GM23338 (cell line): ENCODE results near the gene SEH1L. TPM values are rescaled to one million over a fixed set of nuclear protein-coding genes. Genes with fewer than 3 reads are reported as not detected.

Experiments used
- ATAC-seq: fragments of 200-7000 bp; cut with Tn5 transposase; 3 replicates; pipeline ENCODE4 v1.9.1; 2020
- DNase-seq: peaks from one replicate; pipeline ENCODE4 v3.0.0-alpha.2; 2015; ENCODE audit warnings: low spot score
- H2AFZ ChIP-seq: fragments of 200-600 bp; sonication (generic); 2 replicates; pipeline ENCODE4 v1.8.0; 2016; ENCODE audit warnings: antibody characterized with exemption, mild to moderate bottlenecking, moderate library complexity
- H3F3A ChIP-seq: fragments of 200-600 bp; sonication (generic); replicated peaks from 2 replicates; pipeline ENCODE4 v1.8.0; 2017; ENCODE audit warnings: antibody characterized with exemption, mixed run types, low read depth
- H3K27ac ChIP-seq: fragments of 200-600 bp; sonication (generic); 2 replicates; pipeline ENCODE4 v1.6.1; 2016; ENCODE audit warnings: low read depth
- H3K27me3 ChIP-seq: fragments of 200-600 bp; sonication (generic); 2 replicates; pipeline ENCODE4 v1.8.0; 2016; ENCODE audit warnings: mild to moderate bottlenecking, mixed run types, moderate library complexity; ENCODE audit not compliant: insufficient read depth
- H3K36me3 ChIP-seq: fragments of 200-600 bp; sonication (generic); 2 replicates; pipeline ENCODE4 v1.8.0; 2016; ENCODE audit warnings: mild to moderate bottlenecking; ENCODE audit not compliant: insufficient read depth
- H3K4me1 ChIP-seq: fragments of 200-600 bp; sonication (generic); 2 replicates; pipeline ENCODE4 v1.8.0; 2016; ENCODE audit warnings: mild to moderate bottlenecking, moderate library complexity; ENCODE audit not compliant: insufficient read depth
- H3K4me2 ChIP-seq: fragments of 200-600 bp; sonication (generic); 2 replicates; pipeline ENCODE4 v1.7.1; 2017; ENCODE audit warnings: mixed run types
- H3K4me3 ChIP-seq: fragments of 200-600 bp; sonication (generic); 2 replicates; pipeline ENCODE4 v1.6.1; 2016; ENCODE audit warnings: mixed run types
- H3K79me2 ChIP-seq: fragments of 200-600 bp; sonication (generic); replicated peaks from 2 replicates; pipeline ENCODE4 v1.8.0; 2017; ENCODE audit warnings: mild to moderate bottlenecking; ENCODE audit not compliant: insufficient read depth
- H3K9me2 ChIP-seq: fragments of 200-600 bp; sonication (generic); 2 replicates; pipeline ENCODE4 v1.8.0; 2017; ENCODE audit not compliant: insufficient read depth
- H4K20me1 ChIP-seq: fragments of 200-600 bp; sonication (generic); replicated peaks from 2 replicates; pipeline ENCODE4 v1.8.0; 2017; ENCODE audit warnings: mild to moderate bottlenecking; ENCODE audit not compliant: insufficient read depth
- H3K27ac Mint-ChIP-seq: 2 replicates; pipeline ENCODE4 v1.8.0; 2020; ENCODE audit warnings: inconsistent platforms, mild to moderate bottlenecking, moderate library complexity, mixed read lengths
- H3K27me3 Mint-ChIP-seq: 3 replicates; pipeline ENCODE4 v1.8.0; 2022; ENCODE audit warnings: low read depth, mild to moderate bottlenecking, moderate library complexity, mixed read lengths, inconsistent platforms; ENCODE audit not compliant: insufficient read depth, poor library complexity
- H3K36me3 Mint-ChIP-seq: 3 replicates; pipeline ENCODE4 v1.8.0; 2021; ENCODE audit warnings: low read depth, mild to moderate bottlenecking, inconsistent platforms, moderate library complexity, mixed read lengths
- H3K4me1 Mint-ChIP-seq: 3 replicates; pipeline ENCODE4 v1.8.0; 2020; ENCODE audit warnings: mild to moderate bottlenecking, inconsistent platforms, mixed read lengths
- H3K4me3 Mint-ChIP-seq: 3 replicates; pipeline ENCODE4 v1.8.0; 2021; ENCODE audit warnings: moderate library complexity, mild to moderate bottlenecking, inconsistent platforms, mixed read lengths
- H3K9me3 Mint-ChIP-seq: 3 replicates; pipeline ENCODE4 v1.8.0; 2020; ENCODE audit warnings: moderate library complexity, mild to moderate bottlenecking, inconsistent platforms, mixed read lengths
- EZH2 ChIP-seq: fragments of 200-600 bp; sonication (generic); IDR thresholded peaks from one replicate; pipeline ENCODE4 v1.8.0; 2017; ENCODE audit warnings: antibody characterized with exemption, mild to moderate bottlenecking, low read depth; ENCODE audit not compliant: unreplicated experiment
- EZH2phosphoT487 ChIP-seq: fragments of 200-600 bp; sonication (generic); IDR thresholded peaks from one replicate; pipeline ENCODE4 v1.8.1; 2018; ENCODE audit warnings: antibody characterized with exemption; ENCODE audit not compliant: unreplicated experiment
- NANOG ChIP-seq: IDR thresholded peaks from 2 replicates; pipeline ENCODE4 v1.6.1; 2016; ENCODE audit warnings: antibody characterized with exemption, borderline replicate concordance
- POLR2AphosphoS5 ChIP-seq: IDR thresholded peaks from 2 replicates; pipeline ENCODE4 v1.6.1; 2016; ENCODE audit warnings: antibody characterized with exemption, low read depth
- STAT1 ChIP-seq: IDR thresholded peaks from one replicate; pipeline ENCODE4 v1.6.1; 2016; ENCODE audit warnings: antibody characterized with exemption; ENCODE audit not compliant: unreplicated experiment
- ZNF114 ChIP-seq: fragments of 250-450 bp; sonication (Bioruptor Pico); IDR thresholded peaks from 2 replicates; pipeline ENCODE4 v1.5.0; 2020; ENCODE audit warnings: mild to moderate bottlenecking, moderate library complexity
- polyA plus RNA-seq: library from polyadenylated mRNA; unstranded; fragments of >200 nt; fragmentation: Nextera tagmentation; extraction: Ambion mirVana; gene quantifications from 2 replicates; pipeline ENCODE4 v1.2.1, GENCODE V29; 2016
- total RNA-seq: library from RNA; depleted of rRNA; stranded (reverse); fragments of >200 nt; shearing (Covaris generic); gene quantifications from 2 replicates; pipeline ENCODE4 v1.2.3, GENCODE V29; 2014
- TF ChIP-seq, protein P1 (sequence below): fragments of 250-450 bp; sonication (Bioruptor Pico); IDR thresholded peaks from 2 replicates; pipeline ENCODE4 v1.5.0; 2020; ENCODE audit warnings: mild to moderate bottlenecking, moderate library complexity
- TF ChIP-seq, protein P2 (sequence below), 2 experiments: fragments of 200-600 bp in 1 of 2; sonication (generic) in 1 of 2; conservative IDR thresholded peaks; 2 replicates each; pipeline versions ENCODE4 v1.5.1 to v1.6.1; 2016 to 2017; ENCODE audit warnings: antibody characterized with exemption in 2 of 2, low read depth in 2 of 2, mild to moderate bottlenecking in 2 of 2, moderate library complexity in 1 of 2

Gene SEH1L
- total and polyA plus RNA-seq, 2 experiments from 2014 or later, result 46.9 to 72.0 TPM

DNA sequence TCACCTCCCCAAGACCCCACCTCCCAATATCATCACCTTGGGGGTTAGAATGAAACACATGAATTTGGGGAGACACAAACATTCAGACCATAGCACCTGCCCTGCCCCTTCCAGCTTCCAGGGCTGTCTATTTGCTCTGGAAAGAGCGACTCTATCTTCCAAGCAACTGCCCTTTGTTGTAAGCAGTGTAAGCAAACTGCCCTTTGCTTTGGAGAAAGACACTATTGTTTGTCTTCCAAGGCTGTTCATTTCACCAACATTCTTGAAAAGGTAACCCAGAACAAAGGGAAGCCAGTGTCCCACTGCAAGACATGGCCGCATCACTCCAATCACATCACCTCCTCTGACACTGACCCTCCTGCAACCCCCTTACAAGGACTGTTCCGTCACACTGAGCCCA lies 16.9 kb upstream of the SEH1L start (continued):
- TF ChIP-seq, protein P1, sequence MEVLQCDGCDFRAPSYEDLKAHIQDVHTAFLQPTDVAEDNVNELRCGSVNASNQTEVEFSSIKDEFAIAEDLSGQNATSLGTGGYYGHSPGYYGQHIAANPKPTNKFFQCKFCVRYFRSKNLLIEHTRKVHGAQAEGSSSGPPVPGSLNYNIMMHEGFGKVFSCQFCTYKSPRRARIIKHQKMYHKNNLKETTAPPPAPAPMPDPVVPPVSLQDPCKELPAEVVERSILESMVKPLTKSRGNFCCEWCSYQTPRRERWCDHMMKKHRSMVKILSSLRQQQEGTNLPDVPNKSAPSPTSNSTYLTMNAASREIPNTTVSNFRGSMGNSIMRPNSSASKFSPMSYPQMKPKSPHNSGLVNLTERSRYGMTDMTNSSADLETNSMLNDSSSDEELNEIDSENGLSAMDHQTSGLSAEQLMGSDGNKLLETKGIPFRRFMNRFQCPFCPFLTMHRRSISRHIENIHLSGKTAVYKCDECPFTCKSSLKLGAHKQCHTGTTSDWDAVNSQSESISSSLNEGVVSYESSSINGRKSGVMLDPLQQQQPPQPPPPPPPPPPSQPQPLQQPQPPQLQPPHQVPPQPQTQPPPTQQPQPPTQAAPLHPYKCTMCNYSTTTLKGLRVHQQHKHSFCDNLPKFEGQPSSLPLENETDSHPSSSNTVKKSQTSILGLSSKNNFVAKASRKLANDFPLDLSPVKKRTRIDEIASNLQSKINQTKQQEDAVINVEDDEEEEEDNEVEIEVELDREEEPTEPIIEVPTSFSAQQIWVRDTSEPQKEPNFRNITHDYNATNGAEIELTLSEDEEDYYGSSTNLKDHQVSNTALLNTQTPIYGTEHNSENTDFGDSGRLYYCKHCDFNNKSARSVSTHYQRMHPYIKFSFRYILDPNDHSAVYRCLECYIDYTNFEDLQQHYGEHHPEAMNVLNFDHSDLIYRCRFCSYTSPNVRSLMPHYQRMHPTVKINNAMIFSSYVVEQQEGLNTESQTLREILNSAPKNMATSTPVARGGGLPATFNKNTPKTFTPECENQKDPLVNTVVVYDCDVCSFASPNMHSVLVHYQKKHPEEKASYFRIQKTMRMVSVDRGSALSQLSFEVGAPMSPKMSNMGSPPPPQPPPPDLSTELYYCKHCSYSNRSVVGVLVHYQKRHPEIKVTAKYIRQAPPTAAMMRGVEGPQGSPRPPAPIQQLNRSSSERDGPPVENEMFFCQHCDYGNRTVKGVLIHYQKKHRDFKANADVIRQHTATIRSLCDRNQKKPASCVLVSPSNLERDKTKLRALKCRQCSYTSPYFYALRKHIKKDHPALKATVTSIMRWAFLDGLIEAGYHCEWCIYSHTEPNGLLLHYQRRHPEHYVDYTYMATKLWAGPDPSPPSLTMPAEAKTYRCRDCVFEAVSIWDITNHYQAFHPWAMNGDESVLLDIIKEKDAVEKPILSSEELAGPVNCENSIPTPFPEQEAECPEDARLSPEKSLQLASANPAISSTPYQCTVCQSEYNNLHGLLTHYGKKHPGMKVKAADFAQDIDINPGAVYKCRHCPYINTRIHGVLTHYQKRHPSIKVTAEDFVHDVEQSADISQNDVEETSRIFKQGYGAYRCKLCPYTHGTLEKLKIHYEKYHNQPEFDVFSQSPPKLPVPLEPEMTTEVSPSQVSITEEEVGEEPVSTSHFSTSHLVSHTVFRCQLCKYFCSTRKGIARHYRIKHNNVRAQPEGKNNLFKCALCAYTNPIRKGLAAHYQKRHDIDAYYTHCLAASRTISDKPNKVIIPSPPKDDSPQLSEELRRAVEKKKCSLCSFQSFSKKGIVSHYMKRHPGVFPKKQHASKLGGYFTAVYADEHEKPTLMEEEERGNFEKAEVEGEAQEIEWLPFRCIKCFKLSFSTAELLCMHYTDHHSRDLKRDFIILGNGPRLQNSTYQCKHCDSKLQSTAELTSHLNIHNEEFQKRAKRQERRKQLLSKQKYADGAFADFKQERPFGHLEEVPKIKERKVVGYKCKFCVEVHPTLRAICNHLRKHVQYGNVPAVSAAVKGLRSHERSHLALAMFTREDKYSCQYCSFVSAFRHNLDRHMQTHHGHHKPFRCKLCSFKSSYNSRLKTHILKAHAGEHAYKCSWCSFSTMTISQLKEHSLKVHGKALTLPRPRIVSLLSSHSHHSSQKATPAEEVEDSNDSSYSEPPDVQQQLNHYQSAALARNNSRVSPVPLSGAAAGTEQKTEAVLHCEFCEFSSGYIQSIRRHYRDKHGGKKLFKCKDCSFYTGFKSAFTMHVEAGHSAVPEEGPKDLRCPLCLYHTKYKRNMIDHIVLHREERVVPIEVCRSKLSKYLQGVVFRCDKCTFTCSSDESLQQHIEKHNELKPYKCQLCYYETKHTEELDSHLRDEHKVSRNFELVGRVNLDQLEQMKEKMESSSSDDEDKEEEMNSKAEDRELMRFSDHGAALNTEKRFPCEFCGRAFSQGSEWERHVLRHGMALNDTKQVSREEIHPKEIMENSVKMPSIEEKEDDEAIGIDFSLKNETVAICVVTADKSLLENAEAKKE, result no peak
- TF ChIP-seq, protein P2, sequence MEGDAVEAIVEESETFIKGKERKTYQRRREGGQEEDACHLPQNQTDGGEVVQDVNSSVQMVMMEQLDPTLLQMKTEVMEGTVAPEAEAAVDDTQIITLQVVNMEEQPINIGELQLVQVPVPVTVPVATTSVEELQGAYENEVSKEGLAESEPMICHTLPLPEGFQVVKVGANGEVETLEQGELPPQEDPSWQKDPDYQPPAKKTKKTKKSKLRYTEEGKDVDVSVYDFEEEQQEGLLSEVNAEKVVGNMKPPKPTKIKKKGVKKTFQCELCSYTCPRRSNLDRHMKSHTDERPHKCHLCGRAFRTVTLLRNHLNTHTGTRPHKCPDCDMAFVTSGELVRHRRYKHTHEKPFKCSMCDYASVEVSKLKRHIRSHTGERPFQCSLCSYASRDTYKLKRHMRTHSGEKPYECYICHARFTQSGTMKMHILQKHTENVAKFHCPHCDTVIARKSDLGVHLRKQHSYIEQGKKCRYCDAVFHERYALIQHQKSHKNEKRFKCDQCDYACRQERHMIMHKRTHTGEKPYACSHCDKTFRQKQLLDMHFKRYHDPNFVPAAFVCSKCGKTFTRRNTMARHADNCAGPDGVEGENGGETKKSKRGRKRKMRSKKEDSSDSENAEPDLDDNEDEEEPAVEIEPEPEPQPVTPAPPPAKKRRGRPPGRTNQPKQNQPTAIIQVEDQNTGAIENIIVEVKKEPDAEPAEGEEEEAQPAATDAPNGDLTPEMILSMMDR (conservative IDR thresholded peaks at IDR 0.05; ENCODE audit: low read depth in 2 of 2), result no peak
- no peak for TF ChIP-seq NANOG
- no peak for TF ChIP-seq ZNF114 (CRISPR knock-in tag)

DNA sequence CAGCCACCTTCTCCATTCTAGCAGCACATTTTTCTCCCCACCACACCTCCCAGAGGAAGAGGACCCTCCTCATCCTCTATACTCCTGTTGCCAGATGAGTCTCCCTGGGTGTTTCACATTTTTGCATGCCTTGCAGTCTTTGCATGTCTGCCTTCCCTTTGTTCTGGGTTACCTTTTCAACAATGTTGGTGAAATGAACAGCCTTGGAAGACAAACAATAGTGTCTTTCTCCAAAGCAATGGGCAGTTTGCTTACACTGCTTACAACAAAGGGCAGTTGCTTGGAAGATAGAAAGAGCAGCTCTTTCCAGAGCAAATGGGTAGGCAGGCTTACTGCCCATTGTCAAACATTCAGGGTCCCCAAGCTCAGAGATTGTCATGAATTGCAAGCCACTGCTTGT lies 14.5 kb upstream of the SEH1L start:
- no peak overlapping the region for H3K4me3 ChIP-seq
- Mint-ChIP-seq H3K27me3 (no peaks in the 10 kb centered on the region), H3K9me3 (no peaks in the 10 kb centered on the region), H3K36me3 (no peaks in the 10 kb centered on the region), H3K4me1 (peaks cover 3% of the 10 kb centered on the region; the same call in 2 of the 3 replicates), H3K4me3 (no peak overlapping the region), H3K27ac (no peak overlapping the region)
- ATAC-seq (no peak), DNase-seq (no peak)
- H3K79me2 ChIP-seq, result no peaks in the 10 kb centered on the region
- H3K27me3 ChIP-seq, result no peaks in the 10 kb centered on the region
- no peak overlapping the region for H3K27ac ChIP-seq
- H2AFZ ChIP-seq, result peak overlapping the region; percentile 87
- H4K20me1 ChIP-seq, result no peaks in the 10 kb centered on the region
- no peaks in the 10 kb centered on the region for H3K36me3 ChIP-seq
- no peaks in the 10 kb centered on the region for H3F3A ChIP-seq
- no peak overlapping the region for H3K4me2 ChIP-seq
- H3K4me1 ChIP-seq, result no peaks in the 10 kb centered on the region
- no peaks in the 10 kb centered on the region; the same call in 1 of the 2 replicates for H3K9me2 ChIP-seq
- TF ChIP-seq EZH2phosphoT487 (no peak), STAT1 (no peak), POLR2AphosphoS5 (no peak), EZH2 (no peak)
- TF ChIP-seq, protein P1, result no peak
